ENCODE data around the gene TUBB2A. TPM values are rescaled to one million over a fixed set of nuclear protein-coding genes. Genes with fewer than 3 reads are reported as not detected.
"Not testable (repeated sequence)": the region's sequence is repeated elsewhere in the genome, so short reads cannot be mapped to it uniquely, and the experiment has no call there.

Gene TUBB2A
- total and polyA plus RNA-seq, 7 donors, result 41.4 to 106 (median 54.5) TPM

GRCh38 chr6:3162565-3163247 is 5.4 kb upstream of the TUBB2A start:
- intact Hi-C loops (cut with DNase I), result loop anchor here (5.0 kb wide), 1 partner anchor 45 kb away; no protein-coding TSS in a partner anchor
- DNase-seq, result peak; percentile 90
- Histone ChIP-seq H3K36me3 (no peaks in the 10 kb centered on the region), H3K9me3 (no peaks in the 10 kb centered on the region), H3K27ac (peak overlapping the region; percentile 95 to 99 (median 96)), H3K4me3 (peak overlapping the region; percentile 68 to 90 (median 80)), H3K27me3 (no peaks in the 10 kb centered on the region), H3K4me1 (peaks cover 0 to 30% (median 12%) of the 10 kb centered on the region in 4 donors)
- 0 to 1% methylated on average over 74 of the region's 74 CpGs for WGBS, 2 donors
- peak; percentile 28 to 75 (median 58) for TF ChIP-seq POLR2AphosphoS5 (IDR thresholded peaks at IDR 0.05)
- TF ChIP-seq, protein P1, sequence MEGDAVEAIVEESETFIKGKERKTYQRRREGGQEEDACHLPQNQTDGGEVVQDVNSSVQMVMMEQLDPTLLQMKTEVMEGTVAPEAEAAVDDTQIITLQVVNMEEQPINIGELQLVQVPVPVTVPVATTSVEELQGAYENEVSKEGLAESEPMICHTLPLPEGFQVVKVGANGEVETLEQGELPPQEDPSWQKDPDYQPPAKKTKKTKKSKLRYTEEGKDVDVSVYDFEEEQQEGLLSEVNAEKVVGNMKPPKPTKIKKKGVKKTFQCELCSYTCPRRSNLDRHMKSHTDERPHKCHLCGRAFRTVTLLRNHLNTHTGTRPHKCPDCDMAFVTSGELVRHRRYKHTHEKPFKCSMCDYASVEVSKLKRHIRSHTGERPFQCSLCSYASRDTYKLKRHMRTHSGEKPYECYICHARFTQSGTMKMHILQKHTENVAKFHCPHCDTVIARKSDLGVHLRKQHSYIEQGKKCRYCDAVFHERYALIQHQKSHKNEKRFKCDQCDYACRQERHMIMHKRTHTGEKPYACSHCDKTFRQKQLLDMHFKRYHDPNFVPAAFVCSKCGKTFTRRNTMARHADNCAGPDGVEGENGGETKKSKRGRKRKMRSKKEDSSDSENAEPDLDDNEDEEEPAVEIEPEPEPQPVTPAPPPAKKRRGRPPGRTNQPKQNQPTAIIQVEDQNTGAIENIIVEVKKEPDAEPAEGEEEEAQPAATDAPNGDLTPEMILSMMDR (IDR thresholded peaks at IDR 0.05), result peak in 2 of 4 experiments; percentile 14 to 34
- TF ChIP-seq POLR2A (IDR thresholded peaks at IDR 0.05), result peak; percentile 56 to 66
- TF ChIP-seq EP300 (IDR thresholded peaks at IDR 0.05), result no peak

GRCh38 chr6:3162067-3162497 is 4.7 kb upstream of the TUBB2A start:
- Histone ChIP-seq H3K9me3 (no peaks in the 10 kb centered on the region), H3K4me1 (peaks cover 0 to 31% (median 12%) of the 10 kb centered on the region in 4 donors), H3K4me3 (peak overlapping the region in 3 of 4 donors; percentile 68 to 90 (median 77)), H3K36me3 (no peaks in the 10 kb centered on the region), H3K27ac (peak overlapping the region; percentile 95 to 99 (median 96)), H3K27me3 (no peaks in the 10 kb centered on the region)
- no peak for TF ChIP-seq POLR2AphosphoS5 (IDR thresholded peaks at IDR 0.05)
- no peak for TF ChIP-seq EP300 (IDR thresholded peaks at IDR 0.05)
- TF ChIP-seq, protein P1 (IDR thresholded peaks at IDR 0.05), result no peak
- TF ChIP-seq POLR2A (IDR thresholded peaks at IDR 0.05), result no peak
- intact Hi-C loops (cut with DNase I), result loop anchor here (5.0 kb wide), 1 partner anchor 45 kb away; no protein-coding TSS in a partner anchor
- no peak for DNase-seq
- 52 to 62% methylated on average over 7 of the region's 7 CpGs for WGBS, 2 donors

DNA sequence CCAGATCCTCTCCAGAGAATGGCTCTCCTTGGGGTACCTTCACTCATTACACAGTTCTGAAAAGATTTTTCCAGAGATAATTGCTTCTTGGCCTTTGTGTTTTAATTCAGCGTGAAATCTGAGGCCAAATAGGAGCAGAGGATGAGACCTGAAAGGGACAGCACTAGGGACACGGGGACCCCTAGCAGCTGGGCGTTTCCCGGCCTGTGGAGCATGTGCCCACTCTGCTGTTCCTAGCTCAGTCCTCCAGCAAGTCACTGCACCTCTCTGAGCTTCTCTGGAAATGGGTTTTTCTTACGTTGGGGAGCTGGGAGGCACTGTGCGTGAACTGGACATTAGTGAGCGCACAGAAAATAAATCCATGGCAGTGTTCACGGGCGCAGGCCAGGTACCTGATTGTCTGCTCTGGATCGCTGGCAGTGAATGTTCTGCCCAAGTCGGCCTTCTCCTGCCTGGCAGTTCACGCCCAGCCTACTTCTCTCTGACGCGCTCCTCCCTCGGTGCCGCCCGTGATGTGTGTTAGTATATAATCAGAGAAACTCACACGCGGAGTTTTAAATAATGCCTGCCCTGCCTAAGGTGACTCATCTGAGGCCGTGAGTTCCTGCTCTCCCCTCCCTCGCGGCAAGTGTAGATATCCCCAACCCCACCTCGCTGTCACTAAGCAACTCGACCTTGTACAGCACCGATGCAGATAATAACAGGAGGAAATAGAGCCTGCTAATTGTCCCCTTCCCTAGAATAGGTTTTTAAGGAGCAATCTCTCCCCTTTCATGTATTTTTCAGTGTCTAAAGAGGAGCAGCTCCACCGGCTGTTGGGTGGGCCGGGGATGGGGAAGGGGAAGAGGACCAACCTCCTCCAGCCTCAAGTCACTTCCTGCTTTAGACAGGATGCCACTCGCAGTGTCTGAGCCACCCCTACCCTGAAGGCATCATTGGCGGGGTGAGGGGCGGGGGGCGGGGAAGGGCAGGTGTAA is 2.7 kb upstream of the TUBB2A start:
- TF ChIP-seq POLR2AphosphoS5 (IDR thresholded peaks at IDR 0.05), result peak in 2 of 4 donors; percentile 14 to 42
- no peak for TF ChIP-seq EP300 (IDR thresholded peaks at IDR 0.05)
- TF ChIP-seq, protein P1 (IDR thresholded peaks at IDR 0.05), result no peak
- peak in 1 of 2 donors; percentile 29 for TF ChIP-seq POLR2A (IDR thresholded peaks at IDR 0.05)
- WGBS, 2 donors, result 19 to 53% methylated on average over 31 of the region's 31 CpGs
- H3K36me3 ChIP-seq, result peaks cover 0 to 3% (median 0%) of the 10 kb centered on the region in 4 donors
- no peaks in the 10 kb centered on the region for H3K9me3 ChIP-seq
- H3K4me1 ChIP-seq, result peaks cover 0 to 43% (median 16%) of the 10 kb centered on the region in 4 donors
- H3K27ac ChIP-seq, result peak overlapping the region; percentile 90 to 99 (median 96)
- intact Hi-C loops (cut with DNase I), result loop anchor here (5.0 kb wide), 3 partner anchors 47 to 197 kb away; partner anchors contain the start of gene RIPK1
- H3K4me3 ChIP-seq, result no peak overlapping the region
- peak; percentile 78 for DNase-seq
- H3K27me3 ChIP-seq, result no peaks in the 10 kb centered on the region

DNA sequence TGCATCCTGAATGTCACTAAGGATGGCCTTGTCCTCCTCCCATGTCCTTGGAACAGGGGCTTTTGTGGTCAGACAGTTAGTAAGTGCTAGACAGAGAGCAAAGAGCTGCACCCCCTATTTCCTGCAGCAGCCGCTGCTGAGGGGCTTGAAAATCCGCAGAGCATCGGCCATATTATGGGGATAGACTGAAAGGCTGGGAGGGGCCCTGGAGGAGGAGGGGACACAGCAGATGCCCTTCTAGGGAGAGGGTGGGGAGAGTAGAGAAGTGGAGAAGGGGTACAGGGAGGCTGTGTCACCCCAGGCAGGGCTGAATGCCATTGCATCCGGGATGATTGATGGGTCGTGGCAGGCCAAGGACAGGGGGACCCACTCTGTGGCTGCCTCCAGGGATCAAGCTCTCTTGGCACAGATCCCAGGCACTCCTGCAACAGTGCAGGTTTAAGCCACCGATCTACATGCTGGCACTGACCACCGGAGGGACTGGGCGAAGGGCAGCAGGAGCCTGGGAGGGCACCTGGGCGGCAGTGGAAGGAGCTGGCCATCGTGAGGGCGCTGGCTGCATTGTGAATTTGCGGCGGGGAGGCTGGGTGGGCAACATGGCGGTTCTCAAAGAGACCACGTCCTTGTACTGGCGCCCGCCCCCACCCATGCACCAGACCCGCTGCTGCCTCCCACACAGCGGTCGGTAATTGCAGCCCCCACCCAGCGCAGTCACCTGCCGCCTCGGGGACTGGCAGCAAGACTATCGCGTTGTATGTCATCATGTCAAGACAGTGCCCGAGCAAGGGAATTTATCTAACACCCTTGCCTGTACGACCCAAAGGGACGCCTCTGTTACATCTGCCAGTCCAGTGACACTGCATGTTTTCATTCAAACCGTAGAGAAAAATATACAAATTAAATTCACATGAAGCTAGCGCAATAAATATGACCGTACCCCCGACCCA is 887 bp downstream of the TUBB2A start:
- intact Hi-C loops (cut with DNase I), result loop anchor here (2.0 to 5.0 kb wide), 5 partner anchors 38 to 201 kb away; partner anchors contain the start of genes BPHL and RIPK1
- H3K4me3 ChIP-seq, result peak overlapping the region; percentile 66 to 99 (median 71)
- peaks cover 0 to 20% (median 0%) of the 10 kb centered on the region in 4 donors for H3K36me3 ChIP-seq
- H3K4me1 ChIP-seq, result peaks cover 0 to 34% (median 10%) of the 10 kb centered on the region in 4 donors
- peak overlapping the region; percentile 90 to 99 (median 96) for H3K27ac ChIP-seq
- not testable (repeated sequence) for DNase-seq, H3K9me3 ChIP-seq, H3K27me3 ChIP-seq
- 11 to 12% methylated on average over 29 to 30 of the region's 32 CpGs for WGBS, 2 donors

GRCh38 chr6:3155416-3155815 is 1.9 kb downstream of the TUBB2A start:
- H3K9me3 ChIP-seq, H3K27me3 ChIP-seq, H3K4me3 ChIP-seq, DNase-seq: not testable (repeated sequence)
- Histone ChIP-seq H3K36me3 (peaks cover 0 to 20% (median 0%) of the 10 kb centered on the region in 4 donors), H3K4me1 (peaks cover 0 to 34% (median 10%) of the 10 kb centered on the region in 4 donors), H3K27ac (peak overlapping the region; percentile 14 to 99 (median 72))
- WGBS, 2 donors, result 22 to 71% methylated on average over 6 of the region's 6 CpGs
- intact Hi-C loops (cut with DNase I), result loop anchor here (5.0 kb wide), 2 partner anchors 88 to 202 kb away; partner anchors contain the start of gene RIPK1

Measured in sigmoid colon (tissue), 7 donors.